ENCODE data around the gene SCFD2. TPM values are rescaled to one million over a fixed set of nuclear protein-coding genes. Genes with fewer than 3 reads are reported as not detected.

SCFD2 gene
- total and polyA plus RNA-seq, 2 of the 8 experiments (the other 6 are each of a cell fraction or from before 2014, with no cell fraction given): 6.2 to 10.2 TPM

DNA sequence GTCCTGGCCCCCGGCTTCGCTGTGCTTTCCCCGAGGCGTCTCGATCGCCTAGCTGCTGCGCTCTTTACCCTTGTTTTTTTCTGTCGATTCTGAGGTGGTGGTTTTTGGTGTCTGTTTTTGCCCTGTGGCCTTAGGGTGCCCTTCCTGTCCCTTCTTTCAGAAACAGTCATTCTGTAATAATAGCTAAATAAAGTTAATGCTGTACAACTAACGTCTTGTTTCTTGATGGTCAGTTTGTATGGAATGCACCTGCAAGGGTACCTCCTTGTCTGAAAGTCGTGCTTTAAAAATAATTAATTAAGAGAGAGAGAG, 12.3 kb upstream of the SCFD2 start (continued):
- TF ChIP-seq, protein P1, sequence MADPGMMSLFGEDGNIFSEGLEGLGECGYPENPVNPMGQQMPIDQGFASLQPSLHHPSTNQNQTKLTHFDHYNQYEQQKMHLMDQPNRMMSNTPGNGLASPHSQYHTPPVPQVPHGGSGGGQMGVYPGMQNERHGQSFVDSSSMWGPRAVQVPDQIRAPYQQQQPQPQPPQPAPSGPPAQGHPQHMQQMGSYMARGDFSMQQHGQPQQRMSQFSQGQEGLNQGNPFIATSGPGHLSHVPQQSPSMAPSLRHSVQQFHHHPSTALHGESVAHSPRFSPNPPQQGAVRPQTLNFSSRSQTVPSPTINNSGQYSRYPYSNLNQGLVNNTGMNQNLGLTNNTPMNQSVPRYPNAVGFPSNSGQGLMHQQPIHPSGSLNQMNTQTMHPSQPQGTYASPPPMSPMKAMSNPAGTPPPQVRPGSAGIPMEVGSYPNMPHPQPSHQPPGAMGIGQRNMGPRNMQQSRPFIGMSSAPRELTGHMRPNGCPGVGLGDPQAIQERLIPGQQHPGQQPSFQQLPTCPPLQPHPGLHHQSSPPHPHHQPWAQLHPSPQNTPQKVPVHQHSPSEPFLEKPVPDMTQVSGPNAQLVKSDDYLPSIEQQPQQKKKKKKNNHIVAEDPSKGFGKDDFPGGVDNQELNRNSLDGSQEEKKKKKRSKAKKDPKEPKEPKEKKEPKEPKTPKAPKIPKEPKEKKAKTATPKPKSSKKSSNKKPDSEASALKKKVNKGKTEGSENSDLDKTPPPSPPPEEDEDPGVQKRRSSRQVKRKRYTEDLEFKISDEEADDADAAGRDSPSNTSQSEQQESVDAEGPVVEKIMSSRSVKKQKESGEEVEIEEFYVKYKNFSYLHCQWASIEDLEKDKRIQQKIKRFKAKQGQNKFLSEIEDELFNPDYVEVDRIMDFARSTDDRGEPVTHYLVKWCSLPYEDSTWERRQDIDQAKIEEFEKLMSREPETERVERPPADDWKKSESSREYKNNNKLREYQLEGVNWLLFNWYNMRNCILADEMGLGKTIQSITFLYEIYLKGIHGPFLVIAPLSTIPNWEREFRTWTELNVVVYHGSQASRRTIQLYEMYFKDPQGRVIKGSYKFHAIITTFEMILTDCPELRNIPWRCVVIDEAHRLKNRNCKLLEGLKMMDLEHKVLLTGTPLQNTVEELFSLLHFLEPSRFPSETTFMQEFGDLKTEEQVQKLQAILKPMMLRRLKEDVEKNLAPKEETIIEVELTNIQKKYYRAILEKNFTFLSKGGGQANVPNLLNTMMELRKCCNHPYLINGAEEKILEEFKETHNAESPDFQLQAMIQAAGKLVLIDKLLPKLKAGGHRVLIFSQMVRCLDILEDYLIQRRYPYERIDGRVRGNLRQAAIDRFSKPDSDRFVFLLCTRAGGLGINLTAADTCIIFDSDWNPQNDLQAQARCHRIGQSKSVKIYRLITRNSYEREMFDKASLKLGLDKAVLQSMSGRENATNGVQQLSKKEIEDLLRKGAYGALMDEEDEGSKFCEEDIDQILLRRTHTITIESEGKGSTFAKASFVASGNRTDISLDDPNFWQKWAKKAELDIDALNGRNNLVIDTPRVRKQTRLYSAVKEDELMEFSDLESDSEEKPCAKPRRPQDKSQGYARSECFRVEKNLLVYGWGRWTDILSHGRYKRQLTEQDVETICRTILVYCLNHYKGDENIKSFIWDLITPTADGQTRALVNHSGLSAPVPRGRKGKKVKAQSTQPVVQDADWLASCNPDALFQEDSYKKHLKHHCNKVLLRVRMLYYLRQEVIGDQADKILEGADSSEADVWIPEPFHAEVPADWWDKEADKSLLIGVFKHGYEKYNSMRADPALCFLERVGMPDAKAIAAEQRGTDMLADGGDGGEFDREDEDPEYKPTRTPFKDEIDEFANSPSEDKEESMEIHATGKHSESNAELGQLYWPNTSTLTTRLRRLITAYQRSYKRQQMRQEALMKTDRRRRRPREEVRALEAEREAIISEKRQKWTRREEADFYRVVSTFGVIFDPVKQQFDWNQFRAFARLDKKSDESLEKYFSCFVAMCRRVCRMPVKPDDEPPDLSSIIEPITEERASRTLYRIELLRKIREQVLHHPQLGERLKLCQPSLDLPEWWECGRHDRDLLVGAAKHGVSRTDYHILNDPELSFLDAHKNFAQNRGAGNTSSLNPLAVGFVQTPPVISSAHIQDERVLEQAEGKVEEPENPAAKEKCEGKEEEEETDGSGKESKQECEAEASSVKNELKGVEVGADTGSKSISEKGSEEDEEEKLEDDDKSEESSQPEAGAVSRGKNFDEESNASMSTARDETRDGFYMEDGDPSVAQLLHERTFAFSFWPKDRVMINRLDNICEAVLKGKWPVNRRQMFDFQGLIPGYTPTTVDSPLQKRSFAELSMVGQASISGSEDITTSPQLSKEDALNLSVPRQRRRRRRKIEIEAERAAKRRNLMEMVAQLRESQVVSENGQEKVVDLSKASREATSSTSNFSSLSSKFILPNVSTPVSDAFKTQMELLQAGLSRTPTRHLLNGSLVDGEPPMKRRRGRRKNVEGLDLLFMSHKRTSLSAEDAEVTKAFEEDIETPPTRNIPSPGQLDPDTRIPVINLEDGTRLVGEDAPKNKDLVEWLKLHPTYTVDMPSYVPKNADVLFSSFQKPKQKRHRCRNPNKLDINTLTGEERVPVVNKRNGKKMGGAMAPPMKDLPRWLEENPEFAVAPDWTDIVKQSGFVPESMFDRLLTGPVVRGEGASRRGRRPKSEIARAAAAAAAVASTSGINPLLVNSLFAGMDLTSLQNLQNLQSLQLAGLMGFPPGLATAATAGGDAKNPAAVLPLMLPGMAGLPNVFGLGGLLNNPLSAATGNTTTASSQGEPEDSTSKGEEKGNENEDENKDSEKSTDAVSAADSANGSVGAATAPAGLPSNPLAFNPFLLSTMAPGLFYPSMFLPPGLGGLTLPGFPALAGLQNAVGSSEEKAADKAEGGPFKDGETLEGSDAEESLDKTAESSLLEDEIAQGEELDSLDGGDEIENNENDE (IDR thresholded peaks at IDR 0.05; ENCODE audit: insufficient replicate concordance, low read length): no peak
- TF ChIP-seq, protein P2, sequence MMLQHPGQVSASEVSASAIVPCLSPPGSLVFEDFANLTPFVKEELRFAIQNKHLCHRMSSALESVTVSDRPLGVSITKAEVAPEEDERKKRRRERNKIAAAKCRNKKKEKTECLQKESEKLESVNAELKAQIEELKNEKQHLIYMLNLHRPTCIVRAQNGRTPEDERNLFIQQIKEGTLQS (IDR thresholded peaks at IDR 0.05; ENCODE audit: insufficient read depth, low read depth, low read length): no peak
- no peak for TF ChIP-seq PHF8 (conservative IDR thresholded peaks at IDR 0.05; ENCODE audit: low read depth, low read length)
- no peak for TF ChIP-seq RNF2 (IDR thresholded peaks at IDR 0.05; ENCODE audit: borderline replicate concordance, low read depth, low read length, missing control alignments, poor library complexity, severe bottlenecking)
- no peak for TF ChIP-seq TAF7 (optimal IDR thresholded peaks at IDR 0.05; ENCODE audit: borderline replicate concordance, low read depth, low read length)
- TF ChIP-seq GABPA (IDR thresholded peaks at IDR 0.05; ENCODE audit: borderline replicate concordance, insufficient read depth, low read length): no peak

All from H1 (cell line).